ENCODE data around the gene BARHL1. TPM values are rescaled to one million over a fixed set of nuclear protein-coding genes. Genes with fewer than 3 reads are reported as not detected.

Gene BARHL1
- total RNA-seq, 6 experiments from 2014 or later = not detected

DNA sequence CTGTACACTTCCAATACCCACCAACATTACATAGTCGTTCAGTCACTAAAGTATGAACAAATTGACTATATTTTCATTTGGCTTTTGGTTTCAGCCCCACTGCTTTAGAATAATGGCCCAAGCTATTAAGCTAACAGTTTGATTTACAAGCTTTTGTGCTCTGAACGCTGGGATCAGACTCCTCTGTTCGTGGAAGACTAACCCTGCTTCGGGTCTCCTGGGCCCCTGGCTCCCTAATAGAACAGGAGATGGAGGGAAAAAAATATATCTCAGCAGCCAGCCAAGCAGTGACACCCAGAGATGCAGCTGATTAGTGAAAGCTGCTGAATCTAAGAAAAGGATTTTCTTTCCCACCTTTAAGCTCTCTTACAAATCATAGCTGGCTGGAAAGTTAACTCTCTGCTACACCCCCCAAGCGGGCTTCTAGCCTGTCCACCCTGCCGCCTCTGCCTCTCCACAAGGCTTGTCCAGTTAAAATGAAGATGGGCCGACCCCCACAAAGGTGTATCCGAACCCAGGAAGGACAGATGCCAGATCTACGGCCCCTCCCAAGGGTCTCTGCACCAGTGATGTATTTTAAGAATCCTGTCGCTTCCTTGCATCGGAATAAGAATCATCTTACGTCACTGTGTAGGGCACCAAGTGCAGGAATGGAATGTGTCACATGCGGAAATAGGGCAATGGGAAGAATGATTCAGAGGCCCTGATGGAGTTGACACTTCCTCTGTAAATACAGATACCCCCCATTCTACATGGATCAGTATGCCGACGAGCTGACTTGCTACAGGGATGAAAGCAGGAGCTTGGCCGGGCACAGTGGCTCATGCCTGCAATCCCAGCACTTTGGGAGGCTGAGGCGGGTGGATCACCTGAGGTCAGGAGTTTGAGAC is 33.4 kb upstream of the BARHL1 start:
- no peak overlapping the region for H3K4me3 Mint-ChIP-seq
- H3K27ac Mint-ChIP-seq = no peak overlapping the region

DNA sequence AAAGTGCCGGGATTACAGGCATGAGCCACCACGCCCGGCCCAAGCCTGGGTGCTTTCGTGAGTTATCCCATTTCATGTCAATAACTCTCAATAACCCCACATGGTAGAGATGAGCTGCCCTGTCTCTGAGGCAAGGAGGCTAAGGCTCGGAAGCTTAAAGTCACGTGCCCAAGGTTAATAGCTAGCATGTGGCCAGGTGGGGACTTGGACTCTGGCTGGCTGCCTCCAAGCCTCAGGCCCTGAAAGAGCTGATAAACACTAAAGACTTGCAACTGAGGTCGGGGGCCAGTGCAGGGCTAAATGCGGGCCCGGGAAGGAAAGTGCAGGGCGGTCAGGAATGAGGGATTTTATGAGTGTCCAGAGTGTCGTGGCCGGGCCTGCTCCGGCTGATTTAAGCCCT is 30.9 kb upstream of the BARHL1 start:
- no peak overlapping the region for H3K4me3 Mint-ChIP-seq
- no peaks in the 10 kb centered on the region for H3K4me1 Mint-ChIP-seq (ENCODE audit: low read depth)
- H3K9me3 Mint-ChIP-seq = no peaks in the 10 kb centered on the region
- TF ChIP-seq, protein P1, sequence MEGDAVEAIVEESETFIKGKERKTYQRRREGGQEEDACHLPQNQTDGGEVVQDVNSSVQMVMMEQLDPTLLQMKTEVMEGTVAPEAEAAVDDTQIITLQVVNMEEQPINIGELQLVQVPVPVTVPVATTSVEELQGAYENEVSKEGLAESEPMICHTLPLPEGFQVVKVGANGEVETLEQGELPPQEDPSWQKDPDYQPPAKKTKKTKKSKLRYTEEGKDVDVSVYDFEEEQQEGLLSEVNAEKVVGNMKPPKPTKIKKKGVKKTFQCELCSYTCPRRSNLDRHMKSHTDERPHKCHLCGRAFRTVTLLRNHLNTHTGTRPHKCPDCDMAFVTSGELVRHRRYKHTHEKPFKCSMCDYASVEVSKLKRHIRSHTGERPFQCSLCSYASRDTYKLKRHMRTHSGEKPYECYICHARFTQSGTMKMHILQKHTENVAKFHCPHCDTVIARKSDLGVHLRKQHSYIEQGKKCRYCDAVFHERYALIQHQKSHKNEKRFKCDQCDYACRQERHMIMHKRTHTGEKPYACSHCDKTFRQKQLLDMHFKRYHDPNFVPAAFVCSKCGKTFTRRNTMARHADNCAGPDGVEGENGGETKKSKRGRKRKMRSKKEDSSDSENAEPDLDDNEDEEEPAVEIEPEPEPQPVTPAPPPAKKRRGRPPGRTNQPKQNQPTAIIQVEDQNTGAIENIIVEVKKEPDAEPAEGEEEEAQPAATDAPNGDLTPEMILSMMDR (IDR thresholded peaks at IDR 0.05) = no peak
- no peak for DNase-seq
- H3K27ac Mint-ChIP-seq = no peak overlapping the region
- no peaks in the 10 kb centered on the region for H3K36me3 Mint-ChIP-seq (ENCODE audit: low read depth)
- peaks cover 37% of the 10 kb centered on the region for H3K27me3 Mint-ChIP-seq (ENCODE audit: insufficient read depth)

More for the DNA sequence above, 33.4 kb upstream of the BARHL1 start:
- TF ChIP-seq, protein P1 (IDR thresholded peaks at IDR 0.05) = no peak
- Mint-ChIP-seq H3K9me3 (no peaks in the 10 kb centered on the region), H3K36me3 (ENCODE audit: low read depth) (no peaks in the 10 kb centered on the region), H3K27me3 (ENCODE audit: insufficient read depth) (peaks cover 40% of the 10 kb centered on the region), H3K4me1 (ENCODE audit: low read depth) (no peaks in the 10 kb centered on the region)
- no peak for DNase-seq

DNA sequence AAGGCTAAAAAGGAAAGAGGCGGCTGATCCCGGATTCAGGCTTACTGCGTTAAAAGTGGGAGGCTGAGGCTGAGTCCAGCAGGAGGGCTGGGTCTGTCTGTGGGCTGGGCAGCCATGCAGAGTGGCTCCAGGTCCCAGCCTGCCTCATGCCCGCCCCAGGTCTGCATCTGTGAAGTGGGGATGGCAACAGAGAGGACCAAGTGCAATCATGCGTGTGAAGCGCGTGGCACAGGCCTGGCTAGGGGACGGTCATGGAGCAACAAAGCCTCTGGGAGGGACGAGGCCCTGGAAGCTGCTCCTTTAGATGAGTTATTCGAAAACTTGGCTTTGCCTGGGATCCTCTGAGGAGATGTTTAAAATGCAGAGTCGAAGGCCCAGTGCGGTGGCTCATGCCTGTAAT is 30.4 kb upstream of the BARHL1 start:
- Mint-ChIP-seq H3K27me3 (ENCODE audit: insufficient read depth) (peaks cover 40% of the 10 kb centered on the region), H3K4me1 (ENCODE audit: low read depth) (no peaks in the 10 kb centered on the region)

DNA sequence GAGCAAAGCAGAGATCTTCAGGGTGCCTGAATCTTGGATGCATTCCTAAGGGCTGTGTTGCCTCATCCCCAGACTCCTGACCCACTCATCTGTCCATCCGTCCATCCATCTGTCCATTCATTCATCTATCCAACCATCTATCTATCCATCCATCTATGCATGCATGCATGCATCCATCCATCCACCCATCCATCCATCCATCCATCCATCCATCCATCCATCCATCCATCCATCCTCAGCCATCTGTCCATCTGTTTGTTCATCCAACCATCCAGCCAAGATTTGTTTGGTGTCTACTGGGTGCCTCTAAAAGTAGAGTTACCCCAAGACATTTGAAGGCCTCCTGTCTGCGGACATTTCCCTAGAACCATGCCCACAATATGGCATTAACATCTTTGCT is 27.7 kb upstream of the BARHL1 start:
- DNase-seq = no peak
- no peak overlapping the region for H3K4me3 Mint-ChIP-seq
- H3K9me3 Mint-ChIP-seq = no peaks in the 10 kb centered on the region
- no peaks in the 10 kb centered on the region for H3K4me1 Mint-ChIP-seq (ENCODE audit: low read depth)
- H3K36me3 Mint-ChIP-seq (ENCODE audit: low read depth) = no peaks in the 10 kb centered on the region
- H3K27me3 Mint-ChIP-seq (ENCODE audit: insufficient read depth) = peaks cover 39% of the 10 kb centered on the region
- no peak overlapping the region for H3K27ac Mint-ChIP-seq
- TF ChIP-seq, protein P1 (IDR thresholded peaks at IDR 0.05) = no peak

More for the DNA sequence above, 30.4 kb upstream of the BARHL1 start:
- Mint-ChIP-seq H3K4me3 (no peak overlapping the region), H3K27ac (no peak overlapping the region), H3K36me3 (ENCODE audit: low read depth) (no peaks in the 10 kb centered on the region), H3K9me3 (no peaks in the 10 kb centered on the region)
- DNase-seq = no peak
- TF ChIP-seq, protein P1 (IDR thresholded peaks at IDR 0.05) = no peak

DNA sequence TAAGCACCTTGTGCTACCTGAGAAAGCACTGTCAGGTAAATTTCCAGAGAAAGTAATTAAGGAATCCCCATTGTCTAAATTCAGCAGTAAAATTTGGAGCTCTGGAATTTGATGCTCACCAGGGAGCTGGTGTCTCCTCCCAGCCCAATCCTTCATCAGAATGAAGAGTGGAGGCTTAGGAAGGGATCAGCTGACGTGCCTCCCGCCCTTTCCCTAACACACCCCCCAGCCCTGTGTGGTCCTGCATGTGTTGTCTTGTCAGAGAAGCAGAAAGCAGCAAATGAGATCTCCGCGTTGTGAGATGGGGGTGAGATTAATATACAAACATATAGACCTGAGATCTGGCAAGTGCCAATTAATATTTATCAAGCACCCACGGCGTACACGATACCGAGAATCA is 26.9 kb upstream of the BARHL1 start:
- TF ChIP-seq, protein P1 (IDR thresholded peaks at IDR 0.05) = no peak
- Mint-ChIP-seq H3K27me3 (ENCODE audit: insufficient read depth) (peaks cover 43% of the 10 kb centered on the region), H3K9me3 (no peaks in the 10 kb centered on the region), H3K4me3 (no peak overlapping the region), H3K27ac (no peak overlapping the region), H3K36me3 (ENCODE audit: low read depth) (no peaks in the 10 kb centered on the region), H3K4me1 (ENCODE audit: low read depth) (no peaks in the 10 kb centered on the region)
- no peak for DNase-seq

Data from HFFc6 (cell line).